Hypothalamus (tissue), 51 donors: Measurements from ENCODE around the gene BCL2L13.

Source experiments
- DNase-seq, 51 donors: peaks; one replicate each; lab custom pipeline; 2025; lab: John Stamatoyannopoulos, UW

The BCL2L13 gene

DNA sequence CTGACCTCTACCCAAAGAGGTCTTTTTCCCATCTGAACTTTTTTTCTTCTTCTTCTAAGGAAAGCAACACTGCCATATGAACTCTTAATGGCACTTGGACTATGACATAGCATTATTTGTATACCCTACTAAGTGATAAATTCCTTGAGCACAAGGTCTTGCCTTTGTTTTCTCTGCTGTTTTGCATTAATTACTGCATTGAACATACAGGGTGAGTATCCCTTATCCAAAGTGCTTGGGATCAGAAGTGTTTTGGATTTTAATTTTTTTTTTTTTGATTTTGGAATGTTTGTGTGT is 86.9 kb downstream of the BCL2L13 start:
- DNase-seq = no peak

DNA sequence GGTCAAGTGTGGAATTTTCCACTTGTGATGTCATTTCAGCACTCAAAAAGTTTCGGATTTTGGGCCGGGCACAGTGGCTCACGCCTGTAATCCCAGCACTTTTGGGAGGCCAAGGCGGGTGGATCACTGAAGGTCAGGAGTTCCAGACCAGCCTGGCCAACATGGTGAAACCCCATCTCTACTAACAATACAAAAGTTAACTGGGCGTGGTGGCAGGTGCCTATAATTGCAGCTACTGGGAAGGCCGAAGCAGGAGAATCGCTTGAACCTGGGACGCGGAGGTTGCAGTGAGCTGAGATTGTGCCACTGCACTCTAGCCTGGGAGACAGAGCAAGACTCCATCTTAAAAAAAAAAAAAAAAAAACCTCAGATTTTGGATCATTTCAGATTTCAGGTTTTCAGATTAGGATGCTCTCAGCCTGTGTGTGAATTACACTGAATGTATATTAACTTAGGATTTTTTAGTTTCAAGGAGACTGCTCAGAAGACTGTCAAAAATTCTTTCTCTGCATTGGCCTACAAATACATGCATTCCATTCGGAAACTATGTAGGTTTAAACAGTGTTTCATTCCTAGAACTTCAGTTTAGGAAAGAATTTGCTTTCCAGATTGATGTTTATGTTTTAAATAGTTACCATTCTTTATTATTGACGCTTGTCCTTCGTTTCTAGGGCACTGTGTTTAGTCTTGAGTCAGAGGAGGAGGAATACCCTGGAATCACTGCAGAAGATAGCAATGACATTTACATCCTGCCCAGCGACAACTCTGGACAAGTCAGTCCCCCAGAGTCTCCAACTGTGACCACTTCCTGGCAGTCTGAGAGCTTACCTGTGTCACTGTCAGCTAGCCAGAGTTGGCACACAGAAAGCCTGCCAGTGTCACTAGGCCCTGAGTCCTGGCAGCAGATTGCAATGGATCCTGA is 87.7 kb downstream of the BCL2L13 start:
- DNase-seq = no peak

DNA sequence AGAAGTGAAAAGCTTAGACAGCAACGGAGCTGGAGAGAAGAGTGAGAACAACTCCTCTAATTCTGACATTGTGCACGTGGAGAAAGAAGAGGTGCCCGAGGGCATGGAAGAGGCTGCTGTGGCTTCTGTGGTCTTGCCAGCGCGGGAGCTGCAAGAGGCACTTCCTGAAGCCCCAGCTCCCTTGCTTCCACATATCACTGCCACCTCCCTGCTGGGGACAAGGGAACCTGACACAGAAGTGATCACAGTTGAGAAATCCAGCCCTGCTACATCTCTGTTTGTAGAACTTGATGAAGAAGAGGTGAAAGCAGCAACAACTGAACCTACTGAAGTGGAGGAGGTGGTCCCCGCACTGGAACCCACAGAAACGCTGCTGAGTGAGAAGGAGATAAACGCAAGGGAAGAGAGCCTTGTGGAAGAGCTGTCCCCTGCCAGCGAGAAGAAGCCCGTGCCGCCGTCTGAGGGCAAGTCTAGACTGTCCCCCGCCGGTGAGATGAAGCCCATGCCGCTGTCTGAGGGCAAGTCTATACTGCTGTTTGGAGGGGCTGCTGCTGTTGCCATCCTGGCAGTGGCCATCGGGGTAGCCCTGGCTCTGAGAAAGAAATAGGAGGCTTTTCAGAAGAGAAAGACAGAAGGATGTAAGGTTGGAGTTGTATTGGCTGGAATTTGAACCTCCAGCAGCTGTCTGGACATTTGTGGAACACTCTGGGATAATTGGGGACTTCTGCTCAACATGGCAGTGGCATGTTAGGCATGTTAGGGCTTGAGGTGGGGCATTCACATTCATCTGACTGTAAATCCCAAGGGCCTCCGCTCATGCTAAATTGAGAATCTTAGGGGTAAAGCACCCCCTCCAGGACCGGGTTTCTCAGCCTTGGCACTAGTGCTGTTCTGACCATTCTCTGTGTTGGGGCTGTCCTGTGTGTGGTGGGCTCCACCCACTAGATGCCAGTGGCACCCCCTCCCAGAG is 88.7 kb downstream of the BCL2L13 start:
- no peak for DNase-seq

DNA sequence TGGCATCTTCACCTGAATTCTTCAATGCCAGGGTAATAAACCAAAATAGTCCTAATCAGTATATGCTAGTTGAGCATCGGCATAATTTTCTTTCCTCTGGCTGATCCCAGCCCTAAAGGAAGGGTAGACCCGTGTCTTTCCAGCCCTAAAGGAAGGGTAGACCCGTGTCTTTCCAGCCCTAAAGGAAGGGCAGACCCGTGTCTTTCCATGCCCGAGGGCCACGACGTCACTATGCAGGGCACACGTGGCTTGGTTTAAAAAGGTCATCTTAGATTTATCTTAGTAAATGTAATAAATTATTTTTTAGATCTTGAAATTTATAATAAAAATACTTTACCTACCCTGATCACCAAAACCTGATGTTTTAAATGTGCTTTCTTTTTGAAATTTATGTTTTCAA is 90.2 kb downstream of the BCL2L13 start:
- DNase-seq = no peak

DNA sequence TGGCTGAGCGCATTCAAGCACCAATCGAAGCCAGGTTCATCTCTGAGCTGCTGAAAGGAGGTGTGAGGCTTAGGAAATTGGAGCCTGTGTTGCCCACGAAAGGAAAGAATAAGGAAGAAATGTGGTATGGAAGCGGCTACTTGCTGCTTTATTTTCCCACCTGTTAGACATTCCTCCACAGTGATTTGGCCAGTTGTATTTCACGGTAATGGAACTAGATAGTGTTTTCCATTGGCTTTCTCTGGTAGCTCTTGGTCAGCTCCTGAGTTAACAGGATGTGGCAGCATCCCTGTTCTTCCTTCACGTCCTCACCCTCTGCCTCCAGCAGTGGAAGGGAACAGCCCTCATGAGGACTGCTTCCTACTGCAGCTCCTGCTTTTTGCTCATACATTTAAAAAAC is 91.0 kb downstream of the BCL2L13 start:
- DNase-seq = no peak

DNA sequence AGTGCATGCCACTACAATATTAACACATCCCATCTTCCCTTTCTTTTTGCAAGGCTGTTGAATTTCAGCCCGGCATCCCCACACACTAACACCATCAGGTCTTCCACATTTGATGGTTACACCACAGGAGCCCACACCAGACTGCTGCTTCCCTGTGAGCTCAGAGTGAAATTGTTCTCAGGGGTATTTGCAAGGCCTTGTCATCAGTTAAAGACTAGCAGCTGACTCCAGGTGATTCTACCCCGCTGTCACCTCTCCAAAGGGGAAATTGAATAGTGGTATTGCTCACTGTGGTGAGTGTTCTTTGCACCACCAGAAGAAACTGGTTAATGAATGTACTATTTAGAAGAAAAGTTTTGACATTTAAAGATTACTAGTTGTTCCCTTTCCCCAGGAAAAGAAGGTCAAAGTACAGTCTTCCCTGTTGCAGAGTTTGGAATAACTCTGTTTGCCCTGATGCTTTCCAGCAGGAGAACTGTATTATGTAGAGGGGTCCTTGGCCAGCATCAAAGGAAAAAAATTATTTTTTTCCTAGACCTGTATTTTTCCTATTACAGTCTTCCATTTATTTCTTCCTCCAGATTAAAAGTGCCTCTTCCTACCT is 93.8 kb downstream of the BCL2L13 start:
- no peak for DNase-seq

DNA sequence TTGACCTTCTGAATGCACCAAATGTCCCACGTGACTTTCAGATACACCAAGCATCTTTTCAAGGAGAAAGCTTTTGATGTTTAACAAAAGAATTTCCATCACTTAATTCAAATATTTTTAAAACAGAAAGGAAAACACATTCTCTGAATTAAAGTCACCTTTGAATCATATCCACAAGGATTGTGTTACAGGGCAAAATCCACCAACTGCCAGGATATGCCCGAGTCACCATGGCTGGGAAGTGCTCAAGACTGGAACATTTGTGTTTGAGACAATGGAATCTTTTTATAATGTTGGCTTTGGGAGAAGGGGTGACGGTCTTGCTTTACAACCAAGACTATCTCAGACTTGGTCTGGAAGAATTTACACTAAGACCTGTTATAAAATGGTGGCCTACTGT is 94.9 kb downstream of the BCL2L13 start:
- DNase-seq = no peak

DNA sequence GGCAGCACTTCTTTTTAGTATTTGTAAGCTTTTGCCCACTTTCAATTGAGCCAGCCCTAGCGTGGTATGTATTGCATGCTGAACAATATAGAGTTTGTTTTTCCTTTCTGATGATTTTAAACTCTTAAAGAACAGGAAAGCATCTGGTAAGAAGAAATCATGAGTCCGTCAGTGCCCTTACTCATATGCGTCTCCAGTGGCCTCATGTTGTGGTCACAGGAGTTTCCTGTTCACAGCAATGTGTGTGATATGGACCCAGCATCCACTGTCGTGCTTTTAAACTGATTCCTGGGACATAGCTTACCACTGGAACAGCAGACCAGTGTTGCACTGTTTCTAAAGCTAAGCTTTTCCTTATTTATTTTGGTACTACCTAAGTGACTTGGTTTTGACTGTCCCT is 95.6 kb downstream of the BCL2L13 start:
- no peak for DNase-seq

DNA sequence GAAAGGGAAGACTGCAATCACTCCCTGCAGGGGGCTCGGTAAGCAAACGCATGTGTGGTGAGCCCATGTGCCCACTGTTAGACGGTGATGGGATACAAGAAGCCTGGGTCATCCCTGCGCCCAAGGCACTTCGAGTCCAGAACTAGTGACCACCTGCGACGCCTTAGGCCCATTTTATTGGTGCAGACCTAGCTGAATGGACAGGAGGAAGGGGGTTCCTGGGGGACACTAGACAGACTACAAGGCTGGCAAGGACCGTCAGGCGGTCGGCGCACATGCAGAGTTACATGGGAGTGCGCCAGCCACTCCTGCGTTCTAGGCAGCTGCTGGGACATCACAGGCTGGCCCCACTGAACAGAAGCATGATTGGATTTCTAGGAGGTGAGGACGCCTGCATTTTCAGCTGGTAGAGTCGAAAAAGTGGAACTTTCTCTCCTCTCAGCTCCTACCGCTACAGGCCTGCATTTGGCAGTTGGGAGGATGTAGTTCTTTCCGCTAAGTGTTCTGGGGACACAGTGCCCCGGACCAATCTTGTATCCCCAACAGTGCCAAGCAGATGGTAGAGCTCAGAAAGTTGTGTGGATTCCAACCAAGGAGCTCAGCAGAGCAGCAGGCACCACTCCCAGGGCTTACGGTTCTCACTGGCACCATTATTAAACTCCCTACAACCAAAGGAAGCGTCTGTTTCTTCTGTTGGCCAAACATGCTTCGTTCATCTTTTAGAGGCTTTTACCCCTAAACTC is 100.0 kb downstream of the BCL2L13 start:
- DNase-seq = no peak

DNA sequence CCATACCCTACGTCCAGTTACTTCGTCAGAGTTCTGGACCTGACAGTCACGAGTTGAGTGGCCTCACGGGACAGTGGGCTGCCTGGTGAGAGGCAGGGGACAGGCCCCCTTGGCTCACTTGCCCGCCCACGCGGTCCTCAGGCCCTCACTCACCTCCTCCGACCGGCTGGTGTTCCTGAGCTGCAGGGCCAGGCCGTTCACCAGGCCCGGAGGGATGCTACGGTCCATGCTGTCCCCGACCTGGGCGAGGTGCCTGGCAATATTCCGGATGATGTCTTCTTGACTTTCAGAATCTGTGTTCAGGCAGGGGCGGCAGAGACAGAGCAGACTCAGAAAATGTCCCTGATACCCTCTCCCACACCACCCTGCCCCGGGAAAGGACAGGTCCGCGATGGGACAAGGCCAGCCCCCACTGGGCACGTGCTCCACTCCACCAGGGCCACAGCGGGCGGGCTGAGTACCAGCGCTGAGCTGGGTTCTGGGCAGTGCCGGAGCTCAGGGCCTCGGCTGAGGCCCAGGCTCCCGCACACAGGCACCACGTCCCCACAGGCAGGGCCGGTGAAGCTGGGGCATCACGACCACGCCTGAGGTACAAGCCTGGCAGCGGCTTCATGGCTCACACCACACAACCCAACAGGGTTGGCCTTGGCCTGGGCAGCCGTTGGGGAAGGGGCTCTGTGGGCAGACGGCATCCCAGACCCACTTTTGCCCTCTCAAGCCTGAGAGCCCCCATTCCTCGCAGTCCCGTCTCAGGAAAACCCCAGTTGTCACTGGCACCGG is 100.8 kb downstream of the BCL2L13 start:
- no peak for DNase-seq

DNA sequence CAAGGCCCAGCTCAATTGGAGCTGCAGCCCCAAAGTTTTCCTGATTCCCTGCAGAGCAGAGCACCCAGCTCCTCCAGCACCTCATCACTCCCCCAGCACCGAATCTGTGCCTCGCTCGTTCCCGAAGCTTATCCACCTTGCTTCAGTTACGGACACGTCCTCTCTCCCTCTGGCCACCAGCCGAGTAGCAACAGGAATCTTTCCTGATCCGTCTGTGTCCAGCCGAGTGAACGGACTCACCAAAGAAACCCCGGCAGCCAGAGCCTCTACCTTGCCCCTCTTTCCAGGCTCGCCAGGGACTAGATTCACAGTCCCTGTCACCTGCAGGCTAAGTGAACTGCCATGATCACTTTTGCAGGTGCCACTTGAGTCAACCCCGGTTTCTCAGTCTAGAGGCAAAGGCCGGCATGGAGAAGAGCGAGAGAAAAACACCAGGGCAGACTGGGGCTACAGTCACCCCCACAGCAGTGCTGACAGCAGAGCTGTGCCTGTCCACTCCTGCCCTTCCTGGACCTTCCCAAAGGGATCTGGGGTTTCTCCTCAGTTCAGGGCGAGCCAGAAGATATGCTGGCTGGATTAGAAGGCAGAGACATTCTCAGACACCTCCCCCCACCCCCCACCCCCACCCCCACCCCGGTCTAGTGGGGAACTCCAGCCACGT is 103.4 kb downstream of the BCL2L13 start:
- no peak for DNase-seq

DNA sequence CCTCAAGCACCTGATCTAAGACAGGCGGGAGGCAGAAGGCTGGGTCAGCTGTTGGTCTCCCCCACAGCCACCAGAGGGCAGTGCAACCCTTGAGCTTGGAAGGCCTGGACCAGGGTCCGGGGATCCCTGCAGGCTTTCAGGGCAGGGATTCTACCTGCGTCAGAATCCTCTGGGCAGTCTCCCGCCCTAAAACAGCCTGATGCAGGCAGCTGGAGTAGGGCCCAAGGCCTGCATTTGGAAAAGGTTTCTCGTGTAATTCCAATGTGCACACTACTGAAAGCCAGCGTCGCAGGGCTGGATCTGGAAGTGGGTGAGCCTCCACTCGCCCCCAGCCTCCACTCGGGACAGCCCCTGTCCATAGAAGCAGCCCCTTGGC is 104.0 kb downstream of the BCL2L13 start:
- peak in 43 of 51 donors; percentile 11 to 79 (median 40) for DNase-seq

DNA sequence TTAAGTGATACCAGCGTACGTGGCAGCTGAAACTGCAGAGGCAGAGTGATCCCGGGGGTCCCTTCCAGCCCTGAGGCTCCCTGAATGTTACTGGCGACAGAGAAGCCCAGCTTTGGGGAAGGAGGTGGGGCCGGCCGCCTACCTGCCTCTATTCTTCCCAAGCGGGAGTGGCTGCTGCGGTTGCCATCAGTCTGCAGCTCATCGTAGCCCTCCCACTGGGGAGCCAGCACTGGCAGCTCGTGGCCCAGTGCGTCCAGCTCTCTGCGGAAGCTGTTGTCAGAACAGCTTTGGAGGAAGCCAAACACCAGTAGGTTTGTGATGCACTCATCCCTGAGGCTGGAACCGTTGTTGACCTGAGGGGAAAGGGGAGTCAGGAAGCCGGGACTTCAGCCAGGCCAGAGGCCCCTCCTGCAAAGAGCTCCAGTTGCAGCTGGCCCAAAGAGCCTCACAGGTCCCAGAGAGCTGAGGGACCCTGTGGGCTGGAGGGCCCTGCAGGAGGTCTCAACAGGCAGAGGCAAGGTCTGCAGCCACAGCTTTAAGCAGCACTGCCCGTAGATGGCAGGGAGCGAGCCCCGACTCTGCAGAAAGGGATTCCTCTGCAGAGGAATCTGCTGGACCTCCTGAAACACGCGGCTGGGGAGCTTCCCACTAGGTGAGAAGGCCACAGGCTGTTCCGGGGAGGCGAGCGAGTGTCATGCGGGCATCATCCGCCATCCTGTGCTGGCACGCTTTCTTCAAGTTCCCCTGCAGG is 105.3 kb downstream of the BCL2L13 start:
- no peak for DNase-seq

DNA sequence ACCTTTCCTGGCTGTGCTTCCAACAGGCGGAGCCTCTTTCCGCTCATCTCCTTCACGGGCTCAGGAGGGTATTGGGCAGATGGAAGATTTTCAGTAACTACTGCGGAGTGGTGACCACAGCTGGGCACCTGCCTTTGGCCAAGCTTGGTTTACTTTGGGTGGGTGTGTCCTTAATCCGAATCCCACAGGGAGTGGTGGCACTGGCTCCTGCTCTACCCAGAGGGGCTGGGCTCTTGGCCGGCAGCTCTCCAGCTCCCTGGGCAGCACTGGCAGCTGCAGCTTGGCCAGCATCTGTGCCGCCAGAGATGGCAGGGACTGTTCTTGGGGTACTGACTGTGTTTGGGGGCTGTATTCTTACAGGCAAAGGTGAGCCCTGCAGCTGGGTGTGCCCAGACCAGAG is 105.9 kb downstream of the BCL2L13 start:
- no peak for DNase-seq

DNA sequence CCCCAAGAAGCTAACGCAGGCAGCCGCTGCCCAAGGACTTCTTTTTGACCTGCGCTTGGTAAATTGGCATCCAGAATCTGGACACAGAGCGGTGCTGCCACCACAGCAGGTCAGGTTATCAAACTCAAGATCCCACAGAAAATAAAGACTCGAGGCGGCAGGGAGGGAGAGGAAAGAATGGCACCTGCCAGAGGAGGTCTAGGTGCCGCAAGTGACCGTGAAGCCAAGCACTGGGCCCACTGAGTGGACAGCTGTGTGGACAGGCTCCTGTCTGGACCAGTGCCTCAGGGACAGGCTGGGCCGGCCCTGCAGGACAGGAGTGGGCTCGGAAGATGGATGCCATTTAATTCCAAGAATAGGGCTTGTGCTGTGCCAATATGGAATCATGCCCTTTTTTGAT is 108.4 kb downstream of the BCL2L13 start:
- no peak for DNase-seq

DNA sequence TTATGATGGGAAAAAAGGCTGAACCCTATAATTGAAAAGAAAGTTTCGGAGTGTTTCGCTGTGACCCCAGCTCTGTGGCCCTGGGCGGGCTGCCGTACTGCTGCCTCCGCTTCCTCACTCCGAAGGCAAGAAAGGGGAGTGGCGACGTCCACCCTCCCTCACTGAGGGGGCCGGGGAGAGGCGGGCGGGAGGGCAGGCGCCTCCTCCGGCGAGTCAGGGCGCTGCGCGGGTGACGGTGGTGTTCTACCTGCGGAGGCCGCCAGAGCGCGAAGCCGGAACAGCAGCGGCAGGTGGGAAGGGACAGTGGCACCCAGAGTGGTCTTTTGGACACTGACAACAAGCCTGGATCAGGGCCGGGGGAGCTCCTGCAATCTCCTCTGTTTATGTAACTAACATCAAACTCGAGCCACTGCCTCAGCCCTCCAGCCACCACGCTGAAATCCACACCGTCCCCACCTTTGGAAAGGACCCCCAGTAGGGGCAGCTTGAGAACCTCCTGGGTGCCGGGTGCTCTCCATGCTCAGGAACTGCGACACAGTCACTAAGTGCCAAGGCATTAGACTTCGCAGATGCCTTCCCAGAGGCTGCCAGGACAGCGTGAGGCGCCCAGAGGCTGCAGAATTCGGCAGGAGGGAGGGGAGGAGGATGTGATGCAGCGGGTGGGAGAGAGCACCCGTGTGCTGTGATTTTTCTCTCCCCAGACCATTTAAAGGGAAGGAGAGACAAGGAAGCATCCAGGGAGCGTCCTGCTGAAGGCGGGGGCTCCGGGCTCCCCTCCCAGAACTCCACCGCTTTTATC is 110.2 kb downstream of the BCL2L13 start:
- DNase-seq = no peak

DNA sequence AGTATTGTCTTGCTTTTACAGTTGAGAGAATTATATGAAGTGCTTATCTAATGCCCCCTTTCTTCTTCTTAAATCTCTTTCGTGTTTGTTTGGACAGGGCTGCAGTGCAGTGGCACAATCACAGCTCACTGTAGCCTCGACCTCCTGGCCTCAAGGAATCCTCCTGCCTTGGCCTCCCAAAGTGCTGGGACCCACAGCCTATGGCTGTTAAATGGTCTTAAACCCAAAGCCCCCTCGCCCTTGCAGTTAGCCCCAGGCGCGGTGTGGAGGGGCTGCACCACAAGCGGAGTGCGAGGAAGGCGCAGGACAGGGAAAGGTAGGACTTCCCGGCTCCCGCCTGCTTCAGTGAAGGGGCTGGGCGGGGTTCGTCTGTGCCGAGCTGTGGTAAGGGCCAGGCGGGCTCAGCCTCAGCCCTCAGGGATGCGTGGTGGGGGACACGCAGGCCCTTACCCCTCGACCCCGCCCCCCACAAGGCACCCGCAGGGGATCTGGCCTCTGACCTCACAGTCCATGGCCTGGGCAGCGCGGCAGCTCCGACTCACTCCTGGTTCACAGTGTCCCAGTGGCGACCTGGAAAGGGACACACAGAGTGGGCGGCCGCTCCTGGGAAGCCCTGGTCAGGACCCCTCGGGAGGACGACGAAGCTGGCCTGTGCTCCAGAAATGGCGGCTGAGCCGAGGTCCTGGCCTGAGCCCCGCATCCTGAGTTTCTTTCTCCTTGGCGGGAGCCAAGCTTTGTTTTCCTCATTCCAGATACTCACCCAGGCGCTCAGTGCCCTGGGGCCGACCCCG is 111.2 kb downstream of the BCL2L13 start:
- DNase-seq = no peak
